GM12892 (cell line): ENCODE data around the gene CCRL2.

Source experiments
- POLR2A ChIP-seq: IDR thresholded peaks from 2 replicates; pipeline ENCODE4 v1.6.1; 2011; ENCODE audit warnings: low read depth, low read length, control low read depth
- POLR2AphosphoS5 ChIP-seq: IDR thresholded peaks from 2 replicates; pipeline ENCODE4 v1.6.1; 2011; ENCODE audit warnings: low read depth, low read length, control low read depth

- TF ChIP-seq POLR2A (no peak), POLR2AphosphoS5 (no peak)
Observed at GRCh38 chr3:46438831-46439230, 31.8 kb downstream of the CCRL2 start.
